Adrenal gland (tissue), 12 donors: ENCODE results near the gene DAPL1. TPM values are rescaled to one million over a fixed set of nuclear protein-coding genes. Genes with fewer than 3 reads are reported as not detected.

Experiments used
- DNase-seq, 7 donors: peaks; one replicate each; pipeline ENCODE4 v3.0.0-alpha.2; 2019 to 2020
- H3K27ac ChIP-seq, 5 donors: fragments of 200-600 bp; sonication (generic) in 4 of 5; 1 replicate in 3 of 5; 2 replicates in 2 of 5; pipeline versions ENCODE4 v1.5.1 to v1.8.0; 2016 to 2020; ENCODE audit warnings: mild to moderate bottlenecking in 1 of 5
- H3K27me3 ChIP-seq: fragments of 200-600 bp; 2 replicates; pipeline ENCODE4 v1.8.0; 2021
- H3K36me3 ChIP-seq, 2 donors: fragments of 200-600 bp; replicated peaks in 1 of 2; 1 replicate in 1 of 2; 2 replicates in 1 of 2; pipeline versions ENCODE4 v1.5.1 to v1.8.0; 2018 to 2022
- H3K4me1 ChIP-seq, 2 donors: fragments of 200-600 bp; replicated peaks in 1 of 2; 1 replicate in 1 of 2; 2 replicates in 1 of 2; pipeline versions ENCODE4 v1.5.1 to v1.8.0; 2018 to 2021
- H3K4me3 ChIP-seq, 4 donors: fragments of 200-600 bp; sonication (generic) in 3 of 4; one replicate each; pipeline ENCODE4 v1.5.1; 2016 to 2018
- H3K9me3 ChIP-seq, 3 donors: fragments of 200-600 bp; sonication (generic) in 1 of 3; replicated peaks in 1 of 3; 1 replicate in 2 of 3; 2 replicates in 1 of 3; pipeline versions ENCODE4 v1.5.1 to v1.8.0; 2016 to 2021
- CTCF ChIP-seq, 6 experiments: fragments of 450-650 bp in 4 of 6; fragments of 200-600 bp in 2 of 6; sonication (generic) in 1 of 6; IDR thresholded peaks; 1 replicate in 5 of 6; 2 replicates in 1 of 6; pipeline versions ENCODE4 v1.5.1 to v1.8.0; 2016 to 2021; ENCODE audit warnings: antibody characterized with exemption in 6 of 6, mild to moderate bottlenecking in 2 of 6, moderate library complexity in 1 of 6
- POLR2A ChIP-seq, 2 donors: fragments of 450-650 bp; IDR thresholded peaks; one replicate each; pipeline ENCODE4 v1.6.1; 2017; ENCODE audit warnings: antibody characterized with exemption in 2 of 2, mild to moderate bottlenecking in 2 of 2, moderate library complexity in 1 of 2
- WGBS, 4 donors: extraction: QIAGEN DNeasy Blood & Tissue Kit in 2 of 4; methylation state at CpG; one replicate each; pipeline versions ENCODE4 v1.1.5 to v1.1.7; 2013 to 2017; 5-methylcytosine and 5-hydroxymethylcytosine counted together
- intact Hi-C, 2 donors: fragments of 100-400 bp; cut with DNase I; formaldehyde crosslinking; loops; one replicate each; pipeline versions ENCODE4 v1.14.1 to v1.15.0; 2022 to 2023
- polyA plus RNA-seq, 3 donors: library from polyadenylated mRNA; stranded (reverse); fragments of 200-250 nt in 2 of 3; fragments of 350-450 nt in 1 of 3; fragmentation: Illumina TruSeq in 1 of 3; extraction: RNeasy Lipid Tissue Mini Kit (QIAGEN cat#74804) in 1 of 3; gene quantifications; one replicate each; pipeline ENCODE4 v1.2.3, GENCODE V29; 2013 to 2014
- total RNA-seq, 9 donors: library from RNA; depleted of rRNA in 4 of 9; stranded (reverse); fragments of >200 nt in 4 of 9; fragments of 120-200 nt in 1 of 9; fragmentation: NEBNext Ultra II Directional in 1 of 9; extraction: Animal tissue kit (Norgen Biotek cat#: 25700) in 1 of 9; gene quantifications; one replicate each; pipeline versions ENCODE4 v1.1.0 to v1.2.4, GENCODE V29; 2013 to 2023
- donor health status: healthy with polysubstance abuse.
- donor health status: Bipolar disorder and iron deficiency.
- donor health status: DM: yes; HTN: yes; CAD: no.
- donor health status: DM: no; HTN: no; CAD: no.
- donor health status: DM: no; HTN: no; CAD: no.
- donor health status: DM: yes; HTN: yes; CAD: no.

DAPL1 gene
- total and polyA plus RNA-seq, 12 donors, result 0.50 to 177 (median 35.4) TPM

- no peak overlapping the region for H3K27ac ChIP-seq
- H3K9me3 ChIP-seq, result no peaks in the 10 kb centered on the region
- 88 to 100% (median 94%) methylated on average over 2 of the region's 2 CpGs for WGBS, 4 donors
- no peak overlapping the region for H3K4me3 ChIP-seq
- no peaks in the 10 kb centered on the region for H3K36me3 ChIP-seq
- no peaks in the 10 kb centered on the region for H3K27me3 ChIP-seq
- H3K4me1 ChIP-seq, result peaks cover 0 to 12% of the 10 kb centered on the region in 2 donors
- no peak for TF ChIP-seq POLR2A (IDR thresholded peaks at IDR 0.05)
- TF ChIP-seq CTCF (IDR thresholded peaks at IDR 0.05), result no peak
- DNase-seq, result no peak
- intact Hi-C loops, result no loop called here
Observed at GRCh38 chr2:158799181-158799580, 4.1 kb downstream of the DAPL1 start.

- Histone ChIP-seq H3K27ac (no peak overlapping the region), H3K9me3 (no peaks in the 10 kb centered on the region), H3K27me3 (no peaks in the 10 kb centered on the region), H3K36me3 (no peaks in the 10 kb centered on the region), H3K4me1 (peaks cover 11 to 16% of the 10 kb centered on the region in 2 donors), H3K4me3 (no peak overlapping the region)
- TF ChIP-seq CTCF (IDR thresholded peaks at IDR 0.05) (no peak), POLR2A (IDR thresholded peaks at IDR 0.05) (no peak)
- WGBS, 4 donors, result 85 to 95% (median 91%) methylated on average over 2 of the region's 2 CpGs
- DNase-seq, result no peak
- intact Hi-C loops, result no loop called here
Observed at GRCh38 chr2:158803506-158803905, 8.4 kb downstream of the DAPL1 start.

GRCh38 chr2:158805255-158805654, 10.1 kb downstream of the DAPL1 start:
- 29 to 43% (median 32%) methylated on average over 4 of the region's 4 CpGs for WGBS, 4 donors
- no peaks in the 10 kb centered on the region for H3K36me3 ChIP-seq
- intact Hi-C loops, result no loop called here
- H3K27me3 ChIP-seq, result no peaks in the 10 kb centered on the region
- H3K27ac ChIP-seq, result peak overlapping the region in 2 of 5 donors; percentile 44 to 67
- no peaks in the 10 kb centered on the region for H3K9me3 ChIP-seq
- peak in 1 of 7 donors; percentile 21 for DNase-seq
- H3K4me3 ChIP-seq, result no peak overlapping the region
- peaks cover 11 to 16% of the 10 kb centered on the region in 2 donors for H3K4me1 ChIP-seq
- TF ChIP-seq POLR2A (IDR thresholded peaks at IDR 0.05), result peak in 1 of 2 donors; percentile 10
- no peak for TF ChIP-seq CTCF (IDR thresholded peaks at IDR 0.05)

- no peak overlapping the region for H3K4me3 ChIP-seq
- intact Hi-C loops, result no loop called here
- H3K4me1 ChIP-seq, result peaks cover 15 to 16% of the 10 kb centered on the region in 2 donors
- 50 to 72% (median 60%) methylated on average over 1 of the region's 1 CpG for WGBS, 4 donors
- H3K27me3 ChIP-seq, result no peaks in the 10 kb centered on the region
- no peaks in the 10 kb centered on the region for H3K9me3 ChIP-seq
- no peaks in the 10 kb centered on the region for H3K36me3 ChIP-seq
- TF ChIP-seq CTCF (IDR thresholded peaks at IDR 0.05) (no peak), POLR2A (IDR thresholded peaks at IDR 0.05) (no peak)
- no peak for DNase-seq
- peak overlapping the region in 2 of 5 donors; percentile 40 to 67 for H3K27ac ChIP-seq
Observed at GRCh38 chr2:158805936-158806335, 10.8 kb downstream of the DAPL1 start.
